ENCODE measurements around the gene INPP5A.

The INPP5A gene

DNA sequence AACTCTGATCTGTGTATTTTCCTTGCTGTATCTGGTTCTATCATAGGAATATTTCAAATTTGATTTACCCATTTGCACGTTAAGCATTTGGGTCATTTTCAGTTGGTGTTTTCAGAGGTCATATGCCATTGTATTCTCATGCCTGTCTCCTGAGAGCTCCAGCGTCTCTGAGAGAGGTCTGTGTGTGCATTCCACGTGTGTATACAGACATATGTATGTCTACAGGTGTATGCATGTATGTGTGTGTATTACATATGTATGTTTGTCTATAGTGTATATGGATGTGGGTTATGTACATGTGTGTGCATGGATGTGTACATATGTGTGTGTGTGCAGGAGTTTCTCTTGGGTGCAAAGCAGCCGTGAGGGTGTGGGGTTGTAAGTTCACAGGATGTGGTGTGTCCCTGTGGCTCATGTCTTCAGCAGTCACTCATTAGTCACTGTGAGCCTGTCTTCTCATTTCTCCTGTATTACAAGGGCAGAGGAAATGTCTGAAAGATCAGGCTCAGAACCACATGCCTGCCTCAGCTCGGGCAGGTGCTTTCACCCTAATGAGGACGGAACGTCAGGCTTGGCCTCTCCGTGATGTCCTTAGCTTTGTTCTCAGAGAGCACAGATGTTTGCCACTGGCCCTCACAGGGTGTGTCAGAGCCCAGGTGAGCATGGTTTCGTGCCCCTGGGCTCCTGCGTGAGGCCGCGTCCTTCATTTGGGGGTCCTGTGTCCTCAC, 146.7 kb downstream of the INPP5A start:
- DNase-seq, result peak; percentile 29

GRCh38 chr10:132685101-132685891, 147.7 kb downstream of the INPP5A start:
- DNase-seq, result no peak

- no peak for DNase-seq
Measured at GRCh38 chr10:132685921-132686680, 148.5 kb downstream of the INPP5A start.

DNA sequence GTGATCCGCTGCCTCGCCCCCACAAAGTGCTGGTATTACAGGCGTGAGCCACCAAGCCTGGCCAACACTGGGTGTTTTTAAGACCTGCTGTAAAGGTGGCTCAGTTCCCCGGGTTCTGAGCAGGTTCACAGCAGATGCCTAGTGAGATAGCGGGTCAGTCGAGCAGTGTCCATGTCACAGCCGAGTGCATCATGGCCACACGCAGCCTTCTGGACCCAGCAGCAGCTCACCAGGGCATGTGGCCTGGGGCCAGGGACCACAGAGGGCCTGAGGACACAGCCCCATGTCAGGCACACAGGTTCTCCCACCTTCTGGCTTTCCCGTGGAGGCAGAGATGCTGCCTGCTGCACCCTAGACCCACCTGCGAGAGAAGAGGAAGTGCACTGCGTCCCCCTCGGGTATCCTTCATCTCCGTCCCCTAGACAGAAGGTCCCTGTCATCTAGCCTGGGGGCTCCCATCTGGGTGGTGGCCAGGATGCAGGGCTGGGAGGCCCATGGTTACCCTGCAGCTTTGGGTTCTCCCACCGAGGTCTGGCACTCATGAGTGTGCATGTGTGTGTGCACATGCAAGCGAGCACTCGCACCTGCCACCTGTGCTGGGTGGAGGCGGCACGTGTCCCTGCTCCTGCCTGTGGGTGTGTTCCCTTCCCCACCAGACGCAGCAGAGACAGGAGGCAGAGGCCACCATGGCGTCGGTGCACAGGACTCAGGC, 149.8 kb downstream of the INPP5A start:
- DNase-seq, result no peak

GRCh38 chr10:132687893-132688579, 150.4 kb downstream of the INPP5A start:
- no peak for DNase-seq

DNA sequence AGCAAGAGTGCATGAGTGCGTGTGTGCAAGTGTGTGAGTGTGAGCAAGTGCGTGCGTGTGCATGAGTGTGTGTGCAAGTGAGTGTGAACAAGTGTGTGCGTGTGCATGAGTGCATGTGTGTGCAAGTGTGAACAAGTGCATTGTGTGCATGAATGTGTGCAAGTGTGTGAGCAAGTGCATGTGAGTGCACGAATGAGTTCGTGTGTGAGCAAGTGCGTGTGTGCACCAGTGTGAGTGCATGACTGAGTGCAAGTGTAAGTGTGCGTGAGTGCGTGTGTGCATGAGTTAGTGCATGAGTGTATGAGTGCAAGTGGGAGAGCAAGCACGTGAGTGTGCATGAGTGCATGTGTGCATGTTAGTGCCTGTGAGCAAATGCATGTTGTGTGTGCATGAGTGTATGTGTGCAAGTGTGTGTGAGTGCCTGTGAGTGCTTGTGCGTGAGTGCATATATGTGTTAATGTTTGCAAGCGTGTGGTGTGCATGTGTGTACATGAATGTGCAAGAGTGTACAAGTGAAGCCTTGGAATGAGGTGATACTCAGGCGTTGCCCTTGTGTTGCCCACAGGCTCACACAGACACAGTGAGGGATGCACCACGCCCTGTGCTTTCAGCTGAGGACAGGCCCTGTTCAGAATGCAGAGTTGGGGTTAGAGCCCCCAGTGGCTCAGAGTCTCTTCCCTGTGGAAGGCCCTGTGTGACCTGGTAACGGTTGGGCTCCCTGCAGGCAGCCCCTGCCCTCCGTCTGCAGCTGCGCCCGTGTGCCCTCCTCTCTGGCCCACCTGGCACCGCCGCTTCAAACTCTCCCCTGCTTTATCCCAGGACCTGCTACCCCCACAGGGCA, 151.2 kb downstream of the INPP5A start:
- no peak for DNase-seq

- DNase-seq, result no peak
Measured at GRCh38 chr10:132689721-132690360, 152.3 kb downstream of the INPP5A start.

- no peak for DNase-seq
Measured at GRCh38 chr10:132690401-132690800, 152.8 kb downstream of the INPP5A start.

DNA sequence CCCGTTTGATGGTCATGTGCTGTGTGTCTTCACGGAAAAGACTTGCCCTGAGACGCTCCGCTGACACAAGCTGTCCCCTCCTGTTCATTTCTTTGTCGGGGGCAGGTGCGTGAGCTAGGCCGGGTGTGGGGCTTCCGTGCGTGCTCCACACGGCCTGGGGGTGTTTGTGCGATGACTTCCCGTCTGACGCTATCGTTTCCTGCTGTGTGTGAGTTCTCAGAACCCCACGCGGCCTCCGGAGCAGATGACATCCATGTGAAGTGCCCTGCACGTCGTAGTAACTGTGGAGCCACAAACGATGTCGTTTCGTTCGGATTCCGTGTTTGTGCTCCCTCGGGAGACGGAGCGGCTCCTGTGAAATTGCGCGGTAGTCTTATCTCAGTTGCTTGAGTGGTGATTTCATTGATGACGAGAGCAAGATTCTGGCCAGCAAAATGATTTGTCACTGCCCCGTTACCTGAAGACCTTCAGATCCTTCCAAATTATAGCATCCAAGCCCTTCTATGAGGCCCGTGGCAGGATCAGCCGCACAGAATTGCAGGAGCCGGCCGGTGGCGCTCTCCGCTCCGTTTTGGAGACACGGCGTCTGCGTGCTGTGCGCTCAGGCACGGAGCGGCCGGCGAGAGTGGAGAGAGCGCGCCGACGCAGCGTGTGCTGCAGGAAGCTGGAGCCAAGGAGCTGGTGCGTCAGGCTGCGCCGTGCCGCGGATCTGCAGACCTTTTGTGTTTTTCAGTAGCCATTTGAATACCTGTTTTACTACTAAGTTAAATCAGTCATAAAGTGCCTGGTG, 153.4 kb downstream of the INPP5A start:
- DNase-seq, result no peak

- no peak for DNase-seq
Measured at GRCh38 chr10:132691711-132692153, 154.1 kb downstream of the INPP5A start.

- no peak for DNase-seq
Measured at GRCh38 chr10:132692311-132692710, 154.7 kb downstream of the INPP5A start.

GRCh38 chr10:132693676-132694075, 156.1 kb downstream of the INPP5A start:
- no peak for DNase-seq

- no peak for DNase-seq
Measured at GRCh38 chr10:132696204-132696603, 158.6 kb downstream of the INPP5A start.

GRCh38 chr10:132696728-132697577, 159.4 kb downstream of the INPP5A start:
- no peak for DNase-seq

- no peak for DNase-seq
Measured at GRCh38 chr10:132697578-132698200, 160.1 kb downstream of the INPP5A start.

GRCh38 chr10:132698211-132698751, 160.7 kb downstream of the INPP5A start:
- no peak for DNase-seq

DNA sequence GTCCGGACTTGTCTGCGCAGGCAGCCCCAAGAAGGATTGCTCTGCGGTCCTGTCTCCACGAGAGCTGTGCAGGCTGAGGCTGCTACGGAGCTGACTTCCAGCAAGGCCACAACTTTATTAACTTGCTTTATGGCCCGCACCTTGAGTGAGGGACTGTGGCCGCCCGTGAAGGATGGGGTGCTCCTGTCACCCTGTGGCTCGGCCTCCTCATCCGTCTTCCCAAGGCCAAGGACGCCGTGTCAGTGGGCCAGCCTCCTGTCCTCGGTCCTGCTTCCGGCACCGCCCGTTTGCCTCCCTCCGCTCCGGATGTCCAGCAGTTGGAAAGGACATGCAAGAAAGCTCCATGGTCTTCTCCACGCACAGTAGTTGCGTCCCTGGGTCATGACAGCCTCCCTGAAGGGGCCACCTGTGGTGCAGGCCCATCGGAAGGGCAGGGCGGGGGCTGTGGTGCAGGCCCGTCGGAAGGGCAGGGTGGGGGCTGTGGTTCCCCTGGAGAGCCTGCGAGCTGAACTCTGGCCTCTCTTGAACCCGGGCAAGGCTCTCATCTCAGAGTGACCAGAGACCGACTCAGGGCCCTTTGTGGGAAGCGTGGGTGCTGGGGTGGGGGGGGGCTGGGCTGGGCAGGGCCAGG, 161.3 kb downstream of the INPP5A start:
- no peak for DNase-seq

All from fibroblast of skin of right quadriceps (primary cell).